ENCODE measurements around the gene GALR1. TPM values are rescaled to one million over a fixed set of nuclear protein-coding genes. Genes with fewer than 3 reads are reported as not detected.

The GALR1 gene
- polyA plus RNA-seq, 1 of the 3 experiments (the other 2 are of a cell fraction), result not detected

Other genes with a start within 250 kb of the GALR1 start
- 1.4 and 1.6 TPM in 2 replicates for gene MBP, start 117.1 kb upstream of the GALR1 start, polyA plus RNA-seq (2012; rRNA removed)